GM12891 (cell line): ENCODE results near the gene PNPLA2. TPM values are rescaled to one million over a fixed set of nuclear protein-coding genes. Genes with fewer than 3 reads are reported as not detected.

Experiments used
- DNase-seq: peaks from one replicate; pipeline ENCODE4 v3.0.0; 2011; ENCODE audit warnings: low spot score; ENCODE audit not compliant: insufficient read length
- FAIRE-seq: peaks from 2 replicates; lab custom pipeline; 2011; peaks lifted over from hg19 to GRCh38; lab: Jason Lieb, UNC
- PAX5 ChIP-seq: IDR thresholded peaks from 2 replicates; pipeline ENCODE4 v1.6.1; 2011; ENCODE audit warnings: low read length, moderate library complexity, mild to moderate bottlenecking; ENCODE audit not compliant: insufficient read depth, severe bottlenecking
- POLR2A ChIP-seq: IDR thresholded peaks from 2 replicates; pipeline ENCODE4 v1.6.1; 2011; ENCODE audit warnings: low read depth, low read length, control low read depth
- POLR2AphosphoS5 ChIP-seq: IDR thresholded peaks from 2 replicates; pipeline ENCODE4 v1.6.1; 2011; ENCODE audit warnings: low read depth, low read length, control low read depth
- POU2F2 ChIP-seq: IDR thresholded peaks from 2 replicates; pipeline ENCODE4 v1.6.1; 2011; ENCODE audit warnings: low read depth, mild to moderate bottlenecking, control low read depth, low read length, moderate library complexity
- SPI1 ChIP-seq: IDR thresholded peaks from 2 replicates; pipeline ENCODE4 v1.6.1; 2011; ENCODE audit warnings: low read depth, low read length, control low read depth
- TAF1 ChIP-seq: IDR thresholded peaks from 2 replicates; pipeline ENCODE4 v1.6.1; 2011; ENCODE audit warnings: low read depth, low read length, control low read depth
- polyA plus RNA-seq: library from polyadenylated mRNA; unstranded; fragments of >200 nt; gene quantifications from one replicate; pipeline ENCODE4 v1.2.1, GENCODE V29; 2012; ENCODE audit warnings: low read depth, missing spikeins, inconsistent platforms; ENCODE audit not compliant: missing spikeins

PNPLA2 gene, protein sequence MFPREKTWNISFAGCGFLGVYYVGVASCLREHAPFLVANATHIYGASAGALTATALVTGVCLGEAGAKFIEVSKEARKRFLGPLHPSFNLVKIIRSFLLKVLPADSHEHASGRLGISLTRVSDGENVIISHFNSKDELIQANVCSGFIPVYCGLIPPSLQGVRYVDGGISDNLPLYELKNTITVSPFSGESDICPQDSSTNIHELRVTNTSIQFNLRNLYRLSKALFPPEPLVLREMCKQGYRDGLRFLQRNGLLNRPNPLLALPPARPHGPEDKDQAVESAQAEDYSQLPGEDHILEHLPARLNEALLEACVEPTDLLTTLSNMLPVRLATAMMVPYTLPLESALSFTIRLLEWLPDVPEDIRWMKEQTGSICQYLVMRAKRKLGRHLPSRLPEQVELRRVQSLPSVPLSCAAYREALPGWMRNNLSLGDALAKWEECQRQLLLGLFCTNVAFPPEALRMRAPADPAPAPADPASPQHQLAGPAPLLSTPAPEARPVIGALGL
- 14.8 TPM for polyA plus RNA-seq

DNA sequence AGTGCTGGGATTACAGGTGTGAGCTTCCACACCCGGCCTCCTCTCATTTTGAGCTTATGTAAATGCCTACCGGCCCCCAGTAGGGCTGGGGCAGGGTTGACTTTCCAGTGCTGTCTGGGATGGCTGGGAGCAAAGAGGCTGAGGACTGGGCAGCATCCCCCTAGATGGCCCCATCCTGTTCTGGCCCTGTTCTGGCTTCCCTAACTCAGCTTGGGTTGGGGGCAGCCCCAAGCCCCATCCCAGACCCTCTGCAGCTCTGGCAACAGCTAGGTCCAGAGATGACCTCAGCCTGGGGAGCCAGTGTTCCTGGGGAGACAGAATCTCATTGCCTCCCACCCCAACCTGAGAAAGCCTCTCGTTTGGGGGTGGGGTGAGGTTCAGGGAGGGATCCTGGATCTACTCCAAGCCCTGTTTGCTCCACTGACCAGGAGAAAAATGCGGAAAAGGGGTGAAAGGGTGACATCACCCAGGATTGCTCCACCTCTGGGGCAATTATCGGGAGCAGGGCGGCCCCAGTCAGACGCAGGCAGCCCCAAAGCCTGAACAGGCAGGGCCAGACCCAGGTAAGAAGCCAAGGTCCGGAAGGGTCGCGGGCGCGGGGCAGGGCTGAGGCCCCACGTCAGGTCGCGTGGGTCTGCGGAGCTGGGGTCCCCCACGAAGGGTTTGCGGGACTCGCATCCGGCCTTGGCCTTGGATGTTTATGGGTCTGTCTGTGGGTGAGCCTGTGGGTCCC lies at the start of gene PNPLA2:
TSS of gene PNPLA2 (plus strand) at position 519 of the 733 bp plus-strand sequence. CDS start 805 bp downstream, outside the sequence.
- DNase-seq (no peak), FAIRE-seq (no peak)
- TF ChIP-seq POU2F2 = no peak
- TF ChIP-seq POLR2A = no peak
- TF ChIP-seq PAX5 = no peak
- no peak for TF ChIP-seq POLR2AphosphoS5
- TF ChIP-seq SPI1 = no peak
- TF ChIP-seq TAF1 = no peak

GRCh38 chr11:769887-770641 lies 48.6 kb upstream of the PNPLA2 start:
- DNase-seq (no peak), FAIRE-seq (no peak)
- TF ChIP-seq POLR2AphosphoS5 (0 out of 2 replicates have a peak, but pooled peaks have one; percentile 7), POLR2A (no peak), POU2F2 (no peak), SPI1 (no peak), PAX5 (no peak)

- DNase-seq (no peak), FAIRE-seq (no peak)
- TF ChIP-seq POLR2AphosphoS5 (no peak), SPI1 (no peak), TAF1 (no peak), POLR2A (no peak), PAX5 (no peak), POU2F2 (no peak)
These were observed 47.8 kb upstream of the PNPLA2 start for GRCh38 chr11:770642-771616.

DNA sequence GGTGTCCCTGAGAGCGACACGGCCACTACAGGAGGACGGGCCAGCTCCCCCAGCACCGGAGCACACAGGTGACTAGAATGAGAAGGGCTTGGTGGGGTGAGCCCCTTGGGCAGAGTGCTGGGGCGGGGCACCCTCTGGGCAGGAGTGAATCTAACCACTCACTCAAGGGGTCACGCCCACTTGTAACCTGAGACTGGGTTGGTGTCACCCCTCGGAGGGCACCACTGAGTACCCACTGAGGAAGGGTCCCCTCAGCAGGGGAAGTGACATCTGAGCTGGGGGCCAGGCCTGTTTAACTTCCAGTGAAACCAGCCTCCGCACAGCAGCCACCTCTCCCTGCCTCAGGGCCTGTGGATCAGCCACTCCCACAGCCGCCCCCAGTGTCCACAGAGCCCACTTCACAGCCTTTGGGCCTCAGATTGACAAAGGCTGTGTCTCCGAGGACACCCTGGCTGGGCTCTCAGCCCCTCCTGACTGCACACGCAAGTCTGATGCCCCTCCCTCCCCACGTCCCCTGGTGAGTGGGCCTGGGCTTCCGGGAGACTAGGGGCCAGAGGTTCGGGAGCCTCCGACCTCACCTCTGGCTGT lies 47.0 kb upstream of the PNPLA2 start:
- DNase-seq (no peak), FAIRE-seq (no peak)
- TF ChIP-seq TAF1 (no peak), SPI1 (no peak), POLR2A (no peak), PAX5 (no peak), POLR2AphosphoS5 (no peak), POU2F2 (no peak)

DNA sequence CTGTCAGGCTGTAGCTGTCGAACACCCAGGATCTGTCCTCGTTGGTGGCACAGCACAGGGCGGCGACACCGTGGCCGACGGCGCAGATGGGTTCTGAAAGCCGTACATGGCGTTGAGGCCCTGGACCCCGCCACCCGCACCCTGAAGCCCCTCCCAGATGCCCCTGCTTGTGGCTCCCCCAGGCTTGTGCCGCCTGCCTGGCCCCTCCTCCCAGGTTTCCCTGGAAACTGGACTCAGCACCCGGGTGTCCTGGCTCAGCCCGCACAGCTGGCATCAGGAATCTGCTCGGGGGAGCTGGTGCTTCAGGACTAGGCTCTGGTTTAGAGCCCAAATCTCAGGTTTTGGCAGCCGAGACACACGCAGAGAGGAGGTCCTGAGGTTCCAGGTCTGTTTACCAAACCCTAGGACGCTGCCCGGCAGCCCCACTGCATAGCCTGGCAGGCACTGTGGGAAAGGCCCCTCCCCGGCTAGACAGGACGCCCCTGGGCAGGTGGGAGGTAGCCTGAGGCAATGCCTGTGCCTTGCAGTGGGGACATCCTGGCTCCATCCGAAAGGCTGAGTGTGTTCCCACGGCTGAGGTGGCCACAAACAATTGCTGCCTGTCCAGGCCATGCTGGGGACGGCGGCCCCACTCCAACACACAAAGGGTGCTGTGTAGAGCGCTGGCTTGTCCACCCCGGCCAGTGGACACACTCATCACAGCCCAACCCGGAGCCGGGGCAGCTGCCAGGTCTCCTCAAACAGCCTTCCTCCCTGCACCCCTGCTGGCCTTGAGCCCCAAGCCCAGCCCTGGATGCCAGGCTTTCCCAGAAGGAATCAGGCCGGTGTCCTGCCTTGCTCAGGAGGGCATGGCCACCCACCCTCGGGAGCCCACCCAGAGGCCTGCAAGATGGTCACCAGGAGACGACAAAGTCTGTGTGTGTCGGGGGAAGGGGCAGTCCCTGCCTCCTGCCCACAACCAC lies 46.0 kb upstream of the PNPLA2 start:
- FAIRE-seq (no peak), DNase-seq (no peak)
- no peak for TF ChIP-seq PAX5
- TF ChIP-seq TAF1 = no peak
- TF ChIP-seq POU2F2 = no peak
- no peak for TF ChIP-seq SPI1
- TF ChIP-seq POLR2A = no peak
- no peak for TF ChIP-seq POLR2AphosphoS5

GRCh38 chr11:773425-773824 lies 45.3 kb upstream of the PNPLA2 start:
- DNase-seq (no peak), FAIRE-seq (no peak)
- TF ChIP-seq POLR2AphosphoS5 = no peak
- TF ChIP-seq POU2F2 = no peak
- no peak for TF ChIP-seq POLR2A
- no peak for TF ChIP-seq SPI1
- TF ChIP-seq PAX5 = no peak
- TF ChIP-seq TAF1 = no peak

- no peak for TF ChIP-seq POLR2AphosphoS5
- TF ChIP-seq POU2F2 = no peak
- TF ChIP-seq TAF1 = no peak
- TF ChIP-seq SPI1 = no peak
- TF ChIP-seq POLR2A = no peak
- TF ChIP-seq PAX5 = no peak
- no peak for DNase-seq
- FAIRE-seq = no peak
These were observed 44.9 kb upstream of the PNPLA2 start for GRCh38 chr11:773830-774229.
